Measurements from ENCODE around the gene RSL1D1.
A peak's percentile ranks its signal among the peaks of the same experiment; 100 is the strongest.

Gene RSL1D1

GRCh38 chr16:11870399-11870798 is 19.1 kb upstream of the RSL1D1 start:
- TF ChIP-seq CTCF (IDR thresholded peaks at IDR 0.05; ENCODE audit: low read depth, low read length, missing control alignments): no peak
- DNase-seq (ENCODE audit: low read depth): no peak
- no peak overlapping the region for H3K4me3 ChIP-seq (ENCODE audit: low read depth, low read length)

GRCh38 chr16:11869353-11870228 is 18.2 kb upstream of the RSL1D1 start:
- DNase-seq (ENCODE audit: low read depth): no peak
- no peak for TF ChIP-seq CTCF (IDR thresholded peaks at IDR 0.05; ENCODE audit: low read depth, low read length, missing control alignments)
- no peak overlapping the region for H3K4me3 ChIP-seq (ENCODE audit: low read depth, low read length)

- H3K4me3 ChIP-seq (ENCODE audit: low read depth, low read length): no peak overlapping the region
- TF ChIP-seq CTCF (IDR thresholded peaks at IDR 0.05; ENCODE audit: low read depth, low read length, missing control alignments): no peak
- no peak for DNase-seq (ENCODE audit: low read depth)
Measured at GRCh38 chr16:11868412-11868980, 17.2 kb upstream of the RSL1D1 start.

GRCh38 chr16:11862489-11862888 is 11.1 kb upstream of the RSL1D1 start:
- no peak for DNase-seq (ENCODE audit: low read depth)
- no peak for TF ChIP-seq CTCF (IDR thresholded peaks at IDR 0.05; ENCODE audit: low read depth, low read length, missing control alignments)
- H3K4me3 ChIP-seq (ENCODE audit: low read depth, low read length): no peak overlapping the region

GRCh38 chr16:11857161-11857560 is 5.8 kb upstream of the RSL1D1 start:
- no peak for TF ChIP-seq CTCF (IDR thresholded peaks at IDR 0.05; ENCODE audit: low read depth, low read length, missing control alignments)
- H3K4me3 ChIP-seq (ENCODE audit: low read depth, low read length): no peak overlapping the region
- no peak for DNase-seq (ENCODE audit: low read depth)

- peak overlapping the region; percentile 77 for H3K4me3 ChIP-seq (ENCODE audit: low read depth, low read length)
- no peak for TF ChIP-seq CTCF (IDR thresholded peaks at IDR 0.05; ENCODE audit: low read depth, low read length, missing control alignments)
- DNase-seq (ENCODE audit: low read depth): no peak
Measured at GRCh38 chr16:11852092-11852809, 909 bp upstream of the RSL1D1 start.

All from GM12864 (cell line).